OCI-LY3 (cell line): ENCODE data around the gene SDE2.

Experiments used
- CTCF ChIP-seq: fragments of 200-600, 300-600 bp; sonication (generic); IDR thresholded peaks from 2 replicates; pipeline ENCODE4 v1.5.1; 2014; ENCODE audit warnings: antibody characterized with exemption, low read length, low read depth
- EZH2phosphoT487 ChIP-seq: fragments of 200-600 bp; shearing (Covaris generic); IDR thresholded peaks from 2 replicates; pipeline ENCODE4 v1.6.1; 2018; ENCODE audit warnings: antibody characterized with exemption, mixed run types, low read depth

DNA sequence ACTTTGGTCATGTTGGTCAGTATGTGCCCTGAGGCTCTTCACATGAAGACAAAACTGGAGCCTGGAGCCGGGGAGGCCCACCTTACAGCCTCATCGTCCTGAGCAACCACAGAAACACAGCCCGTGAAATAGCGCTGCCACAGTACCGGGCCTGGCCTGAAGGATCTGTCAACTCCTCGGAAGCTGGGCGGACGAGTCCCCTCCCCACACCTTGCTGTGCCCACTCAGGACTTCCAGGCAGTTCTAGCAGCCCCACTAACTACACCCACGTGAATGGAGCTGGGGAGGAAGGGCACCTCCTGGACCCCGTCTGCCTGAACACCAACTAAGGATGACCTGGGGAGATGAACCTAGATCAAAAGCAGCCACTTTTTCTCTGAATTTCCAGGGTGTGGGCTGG is 24.7 kb downstream of the SDE2 start:
- no peak for TF ChIP-seq CTCF
- TF ChIP-seq EZH2phosphoT487 = no peak
